Measurements from ENCODE around the gene MEAK7.

MEAK7 gene

DNA sequence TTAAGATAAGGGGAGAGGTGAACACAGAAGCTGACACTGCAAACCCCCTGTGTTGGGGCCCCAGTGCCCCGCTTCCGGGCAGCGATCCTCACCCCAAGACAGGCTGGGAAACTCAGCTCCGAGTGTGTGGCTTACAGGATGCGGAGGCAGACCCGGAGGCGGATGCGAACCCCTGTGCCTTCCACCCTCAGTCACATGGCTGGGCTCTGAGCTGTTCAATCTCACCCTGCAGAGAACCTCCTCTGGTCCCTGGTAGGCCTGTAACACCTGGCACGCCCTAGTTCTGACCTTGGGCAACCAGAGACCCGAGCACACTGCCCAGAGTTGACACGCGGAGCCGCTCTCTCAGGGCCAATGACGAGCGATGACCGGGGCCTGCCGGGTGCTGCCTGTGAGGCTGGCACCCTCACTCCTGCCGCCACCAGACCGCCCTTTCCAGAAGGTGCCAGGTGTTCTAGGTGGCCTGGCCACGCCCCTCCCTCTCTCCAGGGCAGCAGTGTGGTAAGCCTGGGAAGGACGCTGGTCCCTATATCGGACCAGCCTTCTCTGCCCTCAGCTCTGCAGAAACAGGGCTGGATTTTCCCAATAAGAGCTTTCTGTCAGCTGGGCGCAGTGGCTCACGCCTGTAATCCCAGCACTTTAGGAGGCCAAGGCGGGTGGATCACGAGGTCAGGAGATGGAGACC lies 23.3 kb downstream of the MEAK7 start:
- TF ChIP-seq SIN3A (IDR thresholded peaks at IDR 0.05; ENCODE audit: borderline replicate concordance, insufficient read depth, low read length) (no peak), TAF1 (IDR thresholded peaks at IDR 0.05; ENCODE audit: borderline replicate concordance, insufficient read depth, low read length) (no peak), FOXP2 (optimal IDR thresholded peaks at IDR 0.05; ENCODE audit: borderline replicate concordance, extremely low read depth, extremely low read length, insufficient read depth) (no peak), POLR2AphosphoS5 (IDR thresholded peaks at IDR 0.05; ENCODE audit: low read depth, low read length) (no peak)
- TF ChIP-seq, protein P1, sequence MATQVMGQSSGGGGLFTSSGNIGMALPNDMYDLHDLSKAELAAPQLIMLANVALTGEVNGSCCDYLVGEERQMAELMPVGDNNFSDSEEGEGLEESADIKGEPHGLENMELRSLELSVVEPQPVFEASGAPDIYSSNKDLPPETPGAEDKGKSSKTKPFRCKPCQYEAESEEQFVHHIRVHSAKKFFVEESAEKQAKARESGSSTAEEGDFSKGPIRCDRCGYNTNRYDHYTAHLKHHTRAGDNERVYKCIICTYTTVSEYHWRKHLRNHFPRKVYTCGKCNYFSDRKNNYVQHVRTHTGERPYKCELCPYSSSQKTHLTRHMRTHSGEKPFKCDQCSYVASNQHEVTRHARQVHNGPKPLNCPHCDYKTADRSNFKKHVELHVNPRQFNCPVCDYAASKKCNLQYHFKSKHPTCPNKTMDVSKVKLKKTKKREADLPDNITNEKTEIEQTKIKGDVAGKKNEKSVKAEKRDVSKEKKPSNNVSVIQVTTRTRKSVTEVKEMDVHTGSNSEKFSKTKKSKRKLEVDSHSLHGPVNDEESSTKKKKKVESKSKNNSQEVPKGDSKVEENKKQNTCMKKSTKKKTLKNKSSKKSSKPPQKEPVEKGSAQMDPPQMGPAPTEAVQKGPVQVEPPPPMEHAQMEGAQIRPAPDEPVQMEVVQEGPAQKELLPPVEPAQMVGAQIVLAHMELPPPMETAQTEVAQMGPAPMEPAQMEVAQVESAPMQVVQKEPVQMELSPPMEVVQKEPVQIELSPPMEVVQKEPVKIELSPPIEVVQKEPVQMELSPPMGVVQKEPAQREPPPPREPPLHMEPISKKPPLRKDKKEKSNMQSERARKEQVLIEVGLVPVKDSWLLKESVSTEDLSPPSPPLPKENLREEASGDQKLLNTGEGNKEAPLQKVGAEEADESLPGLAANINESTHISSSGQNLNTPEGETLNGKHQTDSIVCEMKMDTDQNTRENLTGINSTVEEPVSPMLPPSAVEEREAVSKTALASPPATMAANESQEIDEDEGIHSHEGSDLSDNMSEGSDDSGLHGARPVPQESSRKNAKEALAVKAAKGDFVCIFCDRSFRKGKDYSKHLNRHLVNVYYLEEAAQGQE (IDR thresholded peaks at IDR 0.05; ENCODE audit: insufficient read depth in 1 of 2, low read depth in 2 of 2, low read length in 2 of 2), result no peak

DNA sequence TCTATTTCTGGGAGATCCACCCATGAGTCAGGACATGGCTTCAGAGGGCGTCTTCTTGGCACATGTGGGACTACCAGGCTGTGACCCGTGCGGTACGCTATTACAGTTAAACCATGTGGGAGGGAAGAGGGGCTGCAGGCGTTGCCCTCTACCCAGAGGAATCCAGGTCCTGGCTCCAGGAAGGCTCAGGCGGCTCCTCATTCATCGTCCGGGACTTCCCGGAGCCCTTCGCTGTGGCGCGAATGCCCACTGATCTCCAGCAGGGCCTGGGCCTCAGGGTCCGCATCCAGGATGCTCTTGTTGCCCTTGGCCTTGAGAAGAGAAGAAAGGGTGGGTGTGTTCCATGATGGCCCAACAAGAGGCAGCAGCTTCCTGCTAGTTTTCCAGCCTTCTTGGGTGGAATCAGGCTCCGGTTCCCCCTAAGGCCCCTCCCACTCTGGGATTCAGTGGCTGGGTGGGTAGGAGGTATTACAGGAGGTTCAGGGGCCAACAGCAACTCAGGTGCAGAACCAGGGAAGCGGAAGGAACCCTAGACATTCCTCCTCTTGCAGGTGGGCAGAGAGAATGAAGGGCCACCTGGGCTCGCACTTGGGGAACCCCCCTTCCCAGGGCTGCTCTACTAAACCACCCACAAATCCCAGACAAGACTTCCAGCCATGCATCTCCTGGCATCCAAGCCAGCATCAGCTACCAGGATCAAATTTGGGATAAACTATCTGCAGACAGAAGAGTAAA lies 24.6 kb downstream of the MEAK7 start:
- TF ChIP-seq POLR2AphosphoS5 (IDR thresholded peaks at IDR 0.05; ENCODE audit: low read depth, low read length) (no peak), SIN3A (IDR thresholded peaks at IDR 0.05; ENCODE audit: borderline replicate concordance, insufficient read depth, low read length) (no peak), FOXP2 (optimal IDR thresholded peaks at IDR 0.05; ENCODE audit: borderline replicate concordance, extremely low read depth, extremely low read length, insufficient read depth) (no peak), TAF1 (IDR thresholded peaks at IDR 0.05; ENCODE audit: borderline replicate concordance, insufficient read depth, low read length) (no peak)
- TF ChIP-seq, protein P1 (IDR thresholded peaks at IDR 0.05; ENCODE audit: insufficient read depth in 1 of 2, low read depth in 2 of 2, low read length in 2 of 2), result no peak

DNA sequence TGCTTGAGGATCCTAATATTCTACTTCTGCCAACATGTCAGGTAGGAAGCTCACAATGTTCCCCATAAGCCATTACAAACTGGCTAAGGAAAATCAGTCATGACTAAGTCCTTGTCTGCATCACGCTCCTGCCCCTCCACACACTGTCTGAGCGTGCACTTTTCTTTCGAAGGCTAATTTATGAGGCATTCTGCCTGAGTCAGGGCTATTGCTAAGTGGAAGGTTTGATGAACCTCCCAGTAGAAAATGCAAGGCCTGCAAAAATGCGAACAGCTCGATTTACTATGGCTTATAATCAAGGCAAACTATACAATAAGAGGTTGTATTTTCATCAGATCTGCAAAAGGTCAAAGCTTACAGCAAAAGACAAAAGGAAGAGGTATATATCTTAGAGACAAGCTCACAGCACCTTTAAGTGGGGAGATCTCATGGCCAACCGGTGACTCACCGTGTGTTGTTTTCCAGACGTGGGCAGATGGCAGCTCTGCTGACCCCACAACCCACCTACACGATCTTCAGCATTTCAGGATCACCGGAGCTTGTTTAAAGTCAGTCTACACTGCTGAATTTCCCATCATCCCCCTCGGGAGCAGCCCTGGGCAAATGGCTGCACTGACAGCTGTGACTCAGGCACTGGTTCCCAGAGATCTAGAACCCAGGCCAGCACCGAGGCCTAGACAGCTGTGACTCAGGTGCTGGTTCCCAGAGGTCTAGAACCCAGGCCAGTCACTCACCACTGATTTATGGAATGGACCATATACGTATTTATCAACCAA lies 26.1 kb downstream of the MEAK7 start:
- TF ChIP-seq SIN3A (IDR thresholded peaks at IDR 0.05; ENCODE audit: borderline replicate concordance, insufficient read depth, low read length) (no peak), FOXP2 (optimal IDR thresholded peaks at IDR 0.05; ENCODE audit: borderline replicate concordance, extremely low read depth, extremely low read length, insufficient read depth) (no peak), POLR2AphosphoS5 (IDR thresholded peaks at IDR 0.05; ENCODE audit: low read depth, low read length) (no peak), TAF1 (IDR thresholded peaks at IDR 0.05; ENCODE audit: borderline replicate concordance, insufficient read depth, low read length) (no peak)

DNA sequence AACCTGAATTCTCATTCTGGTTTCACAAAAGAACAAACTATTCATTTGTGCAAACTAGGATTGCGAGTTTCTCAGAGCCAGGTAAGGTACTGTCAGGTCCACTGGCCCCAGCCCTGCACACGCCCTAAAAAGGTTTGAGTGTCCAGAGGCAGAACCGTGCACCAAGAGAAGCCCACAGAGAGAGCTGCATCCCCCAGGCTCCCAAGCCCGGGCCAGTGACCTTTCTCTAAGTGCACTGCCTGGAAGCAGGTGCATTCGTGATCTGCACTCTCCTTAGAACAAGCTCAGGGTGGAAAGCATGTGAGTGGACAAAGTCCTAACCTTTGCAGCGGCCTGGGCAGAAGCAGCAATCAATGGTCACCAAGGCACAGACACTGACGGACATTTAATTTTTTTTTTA lies 26.8 kb downstream of the MEAK7 start:
- TF ChIP-seq FOXP2 (optimal IDR thresholded peaks at IDR 0.05; ENCODE audit: borderline replicate concordance, extremely low read depth, extremely low read length, insufficient read depth), result no peak
- TF ChIP-seq TAF1 (IDR thresholded peaks at IDR 0.05; ENCODE audit: borderline replicate concordance, insufficient read depth, low read length), result no peak
- TF ChIP-seq, protein P1 (IDR thresholded peaks at IDR 0.05; ENCODE audit: insufficient read depth in 1 of 2, low read depth in 2 of 2, low read length in 2 of 2), result no peak
- TF ChIP-seq SIN3A (IDR thresholded peaks at IDR 0.05; ENCODE audit: borderline replicate concordance, insufficient read depth, low read length), result no peak
- TF ChIP-seq POLR2AphosphoS5 (IDR thresholded peaks at IDR 0.05; ENCODE audit: low read depth, low read length), result no peak

DNA sequence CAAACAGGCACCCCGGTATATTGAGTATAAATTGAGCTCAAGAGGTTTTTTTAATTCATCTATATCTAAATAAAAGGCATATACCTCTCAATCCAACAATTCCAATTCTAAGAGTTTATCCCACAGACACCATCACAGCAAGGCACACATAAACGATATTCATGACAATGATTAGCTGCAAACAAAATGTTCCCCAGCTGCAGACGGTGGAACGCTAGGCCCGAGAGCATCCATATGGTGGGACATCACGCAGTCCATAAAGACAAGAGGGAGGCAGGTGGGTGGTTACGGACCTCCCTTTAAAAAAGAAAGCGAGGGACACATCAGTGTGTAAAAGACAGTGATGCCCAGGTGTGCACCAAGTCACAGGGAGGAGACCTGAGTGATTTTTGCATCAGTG lies 28.1 kb downstream of the MEAK7 start:
- TF ChIP-seq SIN3A (IDR thresholded peaks at IDR 0.05; ENCODE audit: borderline replicate concordance, insufficient read depth, low read length), result no peak
- TF ChIP-seq, protein P1 (IDR thresholded peaks at IDR 0.05; ENCODE audit: insufficient read depth in 1 of 2, low read depth in 2 of 2, low read length in 2 of 2), result no peak
- TF ChIP-seq POLR2AphosphoS5 (IDR thresholded peaks at IDR 0.05; ENCODE audit: low read depth, low read length), result no peak
- TF ChIP-seq TAF1 (IDR thresholded peaks at IDR 0.05; ENCODE audit: borderline replicate concordance, insufficient read depth, low read length), result no peak
- TF ChIP-seq FOXP2 (optimal IDR thresholded peaks at IDR 0.05; ENCODE audit: borderline replicate concordance, extremely low read depth, extremely low read length, insufficient read depth), result no peak

All from PFSK-1 (cell line).